ENCODE results near the gene MYOF.

- TF ChIP-seq CTCF (conservative IDR thresholded peaks at IDR 0.05 in 1 of 2, IDR thresholded peaks at IDR 0.05 in 1 of 2; ENCODE audit: low read depth in 1 of 2, low read length in 2 of 2) (no peak), EZH2 (IDR thresholded peaks at IDR 0.05; ENCODE audit: low read length, missing control alignments) (no peak)
Measured at GRCh38 chr10:93503075-93503474, 20.9 kb upstream of the MYOF start.
